Measurements from ENCODE around the gene ADGRD1.
A peak's percentile ranks its signal among the peaks of the same experiment; 100 is the strongest.
"Not testable (repeated sequence)": the region's sequence is repeated elsewhere in the genome, so short reads cannot be mapped to it uniquely, and the experiment has no call there.

ADGRD1 gene

GRCh38 chr12:130988751-130989150 lies 35.0 kb downstream of the ADGRD1 start:
- no peak for DNase-seq

DNA sequence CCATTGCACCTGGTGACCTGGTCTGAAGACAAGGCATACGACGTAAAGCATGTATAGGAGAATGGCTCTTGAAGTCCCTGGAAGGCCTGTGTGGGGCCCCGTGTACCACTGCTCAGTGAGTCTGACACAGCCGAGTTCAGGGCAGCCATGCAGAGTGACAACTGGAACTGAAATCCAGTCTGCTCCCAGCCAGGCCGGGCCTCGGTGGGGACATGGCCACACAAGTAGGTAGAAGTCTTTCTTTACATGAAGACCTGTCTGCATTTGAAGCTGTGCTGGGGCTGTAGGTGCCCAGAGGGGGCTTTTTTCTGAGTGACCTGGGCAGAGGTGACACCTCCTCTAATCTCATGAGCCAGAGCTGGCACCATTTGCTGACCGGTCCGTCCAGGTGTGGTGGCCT lies 35.7 kb downstream of the ADGRD1 start:
- DNase-seq = no peak

GRCh38 chr12:130990034-130990433 lies 36.3 kb downstream of the ADGRD1 start:
- no peak for DNase-seq

- peak; percentile 3 for DNase-seq
These were observed 38.7 kb downstream of the ADGRD1 start for GRCh38 chr12:130992448-130992847.

DNA sequence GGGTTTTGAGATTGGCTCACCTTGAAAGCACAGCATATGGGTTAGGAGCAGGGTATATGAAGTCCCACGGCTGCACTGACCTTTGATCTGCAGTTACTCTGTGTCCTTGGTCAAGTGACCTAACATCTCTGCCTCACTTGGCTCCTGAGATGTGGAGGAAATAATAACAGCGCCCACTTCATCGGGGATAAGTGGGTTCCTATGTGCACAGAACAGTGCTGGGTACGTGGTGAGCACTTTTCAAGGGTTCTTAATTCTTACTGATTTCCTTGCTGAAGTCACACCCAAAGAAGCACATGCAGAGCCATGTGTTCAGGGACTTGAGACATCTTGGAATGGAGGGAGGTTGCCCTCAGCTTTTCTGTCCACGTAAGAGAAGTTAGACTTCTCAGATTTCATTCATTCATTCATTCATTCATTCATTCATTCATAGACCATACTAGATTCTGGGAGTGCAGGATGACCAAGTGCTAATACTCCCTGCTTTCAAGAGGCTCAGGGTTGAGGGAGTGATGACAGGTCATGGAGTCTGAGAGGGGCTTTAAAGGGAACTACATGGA lies 39.4 kb downstream of the ADGRD1 start:
- DNase-seq = no peak

DNA sequence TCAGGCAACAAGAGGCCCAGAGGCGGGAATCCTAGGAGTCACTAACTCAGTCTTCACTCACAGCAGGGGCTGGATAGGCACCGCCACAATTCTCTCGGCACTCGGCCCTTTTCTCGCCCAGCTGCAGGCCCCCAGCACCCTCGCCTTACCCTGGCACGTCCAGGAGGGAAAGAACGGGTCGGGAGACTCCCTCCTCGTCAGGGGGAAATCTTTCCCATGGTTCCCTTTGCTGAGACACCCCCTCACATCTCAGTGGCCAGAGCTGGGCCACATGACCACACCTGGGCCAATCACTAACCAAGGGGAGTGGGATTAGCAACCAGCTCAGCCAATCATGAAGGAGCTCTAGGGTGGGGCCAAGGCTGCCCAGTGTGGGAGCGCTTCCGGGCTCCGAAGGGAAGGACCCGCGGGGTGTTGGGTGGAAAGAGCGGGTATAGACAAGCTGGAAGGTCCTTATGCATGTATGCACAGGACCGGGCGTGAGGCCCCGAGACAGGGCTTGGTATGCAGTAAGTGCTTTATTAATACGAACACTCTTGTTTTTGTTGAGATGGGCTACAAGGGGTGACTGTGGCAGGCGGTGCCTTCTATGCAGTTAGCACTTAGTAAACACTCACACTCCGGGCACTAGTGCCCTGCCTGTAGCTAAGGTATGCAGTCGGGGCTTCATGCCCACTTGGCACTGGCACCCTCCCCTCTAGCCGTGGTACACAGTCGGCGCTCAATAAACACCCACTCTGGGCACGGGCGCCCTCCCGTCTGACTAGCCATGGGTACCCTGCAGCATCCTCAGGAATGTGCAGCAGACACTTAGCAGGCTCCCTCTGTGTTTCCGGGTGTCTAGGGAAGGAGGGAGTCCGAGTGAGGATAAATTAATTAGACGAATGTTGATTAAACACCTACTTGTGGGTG lies 40.3 kb downstream of the ADGRD1 start:
- DNase-seq = no peak

- DNase-seq = no peak
These were observed 41.2 kb downstream of the ADGRD1 start for GRCh38 chr12:130994821-130995375.

DNA sequence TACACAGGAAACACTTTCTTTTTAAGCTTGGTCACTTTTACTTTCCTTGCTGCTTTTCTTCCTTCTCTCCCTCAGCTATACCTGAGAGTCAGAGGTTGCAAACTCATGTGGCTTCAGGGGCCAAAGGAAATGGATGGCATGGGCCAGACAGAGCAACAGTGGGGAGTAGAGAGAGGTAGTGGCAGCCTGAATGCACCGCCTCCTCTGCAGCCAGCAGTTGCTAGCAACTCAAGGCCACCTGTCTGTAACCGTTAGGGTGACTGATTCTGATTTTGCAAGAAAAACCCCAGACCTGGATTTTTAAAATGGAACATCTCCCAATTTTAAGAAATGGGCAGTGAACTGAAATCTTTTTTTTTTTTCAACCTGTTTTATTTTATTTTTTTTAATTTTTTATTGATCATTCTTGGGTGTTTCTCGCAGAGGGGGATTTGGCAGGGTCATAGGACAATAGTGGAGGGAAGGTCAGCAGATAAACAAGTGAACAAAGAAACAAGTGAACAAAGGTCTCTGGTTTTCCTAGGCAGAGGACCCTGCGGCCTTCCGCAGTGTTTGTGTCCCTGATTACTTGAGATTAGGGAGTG lies 41.8 kb downstream of the ADGRD1 start:
- DNase-seq = not testable (repeated sequence)

GRCh38 chr12:130998136-130998535 lies 44.4 kb downstream of the ADGRD1 start:
- DNase-seq = no peak

DNA sequence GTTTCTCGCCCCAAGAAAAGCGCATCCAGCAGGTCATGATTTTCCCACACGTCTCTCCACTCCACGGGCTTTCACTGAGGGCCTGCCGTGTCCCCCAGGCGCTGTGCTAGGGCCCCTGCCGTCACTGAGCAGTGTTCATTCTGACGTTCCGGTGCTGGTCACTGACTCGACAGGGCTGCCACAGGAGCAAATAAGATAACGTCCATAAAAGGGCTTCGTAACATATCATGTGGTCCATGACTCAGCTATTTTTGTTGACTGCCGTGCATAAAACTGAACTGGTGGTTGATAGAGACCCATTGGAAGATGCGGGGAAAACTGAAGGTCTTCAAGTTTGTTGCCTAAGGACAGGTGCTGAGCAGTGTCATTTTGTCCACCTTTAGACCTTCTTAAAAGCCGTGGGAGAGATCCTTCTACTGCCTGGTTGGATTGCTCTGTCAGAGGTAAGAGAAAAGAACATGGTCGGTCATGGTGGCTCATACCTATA lies 46.3 kb downstream of the ADGRD1 start:
- no peak for DNase-seq

- DNase-seq = no peak
These were observed 47.8 kb downstream of the ADGRD1 start for GRCh38 chr12:131001493-131001892.

DNA sequence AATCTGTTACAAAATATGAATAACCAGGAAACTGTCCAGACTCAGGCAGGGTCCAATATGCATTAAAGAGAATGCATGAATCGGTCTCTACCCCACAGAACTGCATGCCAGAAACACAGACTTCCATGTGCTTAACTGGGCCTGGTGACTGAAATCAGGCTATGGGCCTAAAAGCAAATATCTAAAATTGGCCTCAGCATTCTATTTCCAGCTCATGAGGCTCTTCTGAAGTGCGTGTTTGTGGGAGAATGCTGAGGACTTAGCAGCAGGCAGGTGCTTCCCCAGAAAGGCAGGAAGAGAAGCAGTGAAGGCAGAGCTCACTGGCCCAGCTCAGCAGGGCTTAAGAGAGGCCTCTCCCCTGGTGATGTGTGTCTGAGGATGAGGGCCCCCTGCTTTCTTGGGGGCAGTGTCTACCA lies 48.5 kb downstream of the ADGRD1 start:
- DNase-seq = no peak

GRCh38 chr12:131003036-131003715 lies 49.5 kb downstream of the ADGRD1 start:
- DNase-seq = no peak

DNA sequence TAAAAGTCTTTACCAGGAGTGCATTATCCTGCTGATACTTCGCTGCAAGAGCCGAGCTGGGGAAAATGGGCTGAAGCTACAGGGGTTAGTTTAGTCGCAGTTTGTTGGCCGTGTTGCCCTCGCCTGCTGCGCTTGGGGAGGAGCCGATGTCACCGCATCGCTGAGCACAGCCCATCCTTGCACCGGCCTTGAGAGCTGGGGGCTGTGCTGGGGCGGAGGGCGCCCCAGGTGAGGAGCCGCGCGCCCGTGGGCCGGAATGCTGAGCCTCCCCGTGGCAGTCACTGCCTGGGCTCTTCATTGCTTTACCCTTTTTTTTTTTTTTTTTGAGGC lies 50.0 kb downstream of the ADGRD1 start:
- DNase-seq = no peak

DNA sequence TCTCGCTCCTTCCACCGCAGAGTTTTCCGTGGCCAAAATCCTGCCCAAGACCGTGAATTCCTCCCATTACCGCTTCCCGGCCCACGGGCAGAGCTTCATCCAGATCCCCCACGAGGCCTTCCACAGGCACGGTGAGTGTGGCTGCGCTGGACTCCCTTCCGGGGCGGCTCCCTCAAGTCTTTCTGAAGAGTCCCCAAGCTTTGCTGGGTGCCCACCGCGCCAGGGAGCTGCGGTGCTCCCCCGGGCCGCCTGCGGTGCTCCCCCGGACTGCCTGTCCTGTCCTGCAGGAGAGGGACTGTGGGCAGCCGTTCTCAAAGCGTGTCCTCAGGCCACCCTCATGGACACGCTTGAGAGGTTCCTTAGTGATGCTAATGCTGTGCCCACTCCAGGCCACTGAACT lies 50.5 kb downstream of the ADGRD1 start:
- no peak for DNase-seq

GRCh38 chr12:131005161-131006035 lies 51.7 kb downstream of the ADGRD1 start:
- DNase-seq = no peak

DNA sequence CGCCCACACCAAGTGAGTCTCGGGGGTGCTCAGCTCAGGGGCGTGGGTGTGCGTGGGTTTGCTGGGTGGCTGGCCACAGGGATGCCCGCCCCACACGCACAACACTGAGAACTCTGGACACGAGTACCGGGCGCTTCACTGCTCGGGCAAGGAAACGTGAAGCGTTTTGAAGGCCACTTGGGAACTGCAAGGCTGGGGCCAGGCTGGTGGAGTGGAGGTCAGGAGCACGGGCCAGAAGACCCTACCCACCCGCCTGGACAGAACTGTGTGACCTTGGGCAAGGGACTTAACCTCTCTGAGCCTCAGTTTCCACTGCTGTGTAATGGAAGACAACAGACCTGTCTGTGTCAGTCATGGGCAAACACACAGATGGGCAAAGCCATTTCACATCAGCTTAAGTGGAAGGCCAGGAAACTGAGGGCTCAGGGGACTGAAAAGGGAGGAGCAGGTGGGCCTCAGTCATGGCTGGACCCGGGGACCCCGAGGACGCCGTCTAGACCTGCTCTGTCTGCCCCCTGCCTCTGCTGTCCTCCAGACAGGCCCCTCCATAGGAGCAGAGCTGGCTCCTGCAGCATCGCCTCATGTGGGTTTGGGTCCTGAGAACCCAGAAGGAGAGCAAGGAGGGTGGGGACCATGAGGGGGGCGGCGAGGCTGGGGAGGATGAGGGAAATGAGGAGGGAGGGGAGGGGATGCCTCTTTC lies 52.5 kb downstream of the ADGRD1 start:
- DNase-seq = no peak

- DNase-seq = no peak
These were observed 53.5 kb downstream of the ADGRD1 start for GRCh38 chr12:131007031-131007739.

- DNase-seq = no peak
These were observed 54.0 kb downstream of the ADGRD1 start for GRCh38 chr12:131007740-131008117.

DNA sequence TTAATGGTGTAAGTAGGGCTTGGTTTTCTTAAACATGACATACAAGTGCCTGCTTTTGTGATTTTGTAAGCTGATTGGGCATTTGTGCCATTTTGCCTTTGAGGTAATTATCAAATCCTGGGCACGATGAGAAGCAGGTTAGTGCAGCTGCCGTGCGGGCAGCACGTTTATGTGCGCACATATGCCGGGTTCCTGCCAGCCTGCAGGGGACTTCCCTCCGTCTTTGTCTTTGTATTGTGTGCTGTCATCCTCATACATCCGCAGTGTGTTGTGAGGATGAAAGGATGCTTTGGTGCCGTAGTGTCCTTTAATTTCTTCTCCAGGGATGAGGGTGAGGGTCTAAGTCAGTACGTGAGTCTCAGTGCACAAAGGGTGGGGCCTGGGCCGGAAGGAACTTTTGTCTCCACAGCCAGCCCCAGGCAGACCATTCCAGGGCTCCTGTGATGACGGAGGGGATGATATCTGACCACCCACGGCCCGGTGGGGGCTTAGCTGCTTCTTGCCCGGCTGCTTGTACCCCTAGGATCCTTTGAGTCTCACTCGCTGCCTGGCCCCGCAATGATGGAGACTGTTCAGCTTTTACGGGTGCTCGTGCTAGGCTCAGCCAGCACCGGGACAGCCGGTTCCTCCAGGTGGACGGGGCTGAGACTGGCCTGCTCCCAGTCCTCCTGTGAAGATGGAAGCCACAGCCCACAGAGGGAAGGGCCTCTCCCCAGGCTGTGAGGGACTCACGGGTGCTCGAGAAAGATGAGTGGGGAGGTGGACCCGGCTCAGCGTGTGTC lies 54.6 kb downstream of the ADGRD1 start:
- DNase-seq = no peak
